ENCODE data around the gene CHD9.
"Not testable (repeated sequence)": the region's sequence is repeated elsewhere in the genome, so short reads cannot be mapped to it uniquely, and the experiment has no call there.

The CHD9 gene

GRCh38 chr16:53075461-53075860 lies 20.7 kb downstream of the CHD9 start:
- not testable (repeated sequence) for DNase-seq

- DNase-seq, result no peak
These were observed 23.5 kb downstream of the CHD9 start for GRCh38 chr16:53078247-53078646.

GRCh38 chr16:53078765-53079485 lies 24.1 kb downstream of the CHD9 start:
- no peak for DNase-seq

- no peak for DNase-seq
These were observed 25.7 kb downstream of the CHD9 start for GRCh38 chr16:53080345-53081031.

DNA sequence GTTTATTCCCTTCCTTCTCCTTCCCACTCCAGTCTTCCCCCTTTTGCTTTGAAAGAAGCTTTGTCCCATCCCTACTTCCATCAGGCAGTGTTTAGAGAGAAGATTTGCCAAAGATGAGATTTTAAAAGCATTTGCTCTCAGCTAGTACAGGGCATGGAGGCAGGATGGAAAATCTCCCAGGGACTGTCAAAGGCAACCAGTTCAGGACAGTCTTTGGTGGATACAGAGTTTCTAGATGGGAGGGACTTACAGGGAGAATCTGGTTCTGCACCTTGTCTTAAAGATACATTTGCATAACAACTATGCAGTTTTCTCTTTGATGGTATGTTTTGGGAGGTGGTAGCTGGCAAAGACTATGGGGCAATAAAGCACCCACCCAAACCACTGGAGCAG lies 26.2 kb downstream of the CHD9 start:
- no peak for DNase-seq

GRCh38 chr16:53081686-53082407 lies 27.1 kb downstream of the CHD9 start:
- DNase-seq, result no peak

DNA sequence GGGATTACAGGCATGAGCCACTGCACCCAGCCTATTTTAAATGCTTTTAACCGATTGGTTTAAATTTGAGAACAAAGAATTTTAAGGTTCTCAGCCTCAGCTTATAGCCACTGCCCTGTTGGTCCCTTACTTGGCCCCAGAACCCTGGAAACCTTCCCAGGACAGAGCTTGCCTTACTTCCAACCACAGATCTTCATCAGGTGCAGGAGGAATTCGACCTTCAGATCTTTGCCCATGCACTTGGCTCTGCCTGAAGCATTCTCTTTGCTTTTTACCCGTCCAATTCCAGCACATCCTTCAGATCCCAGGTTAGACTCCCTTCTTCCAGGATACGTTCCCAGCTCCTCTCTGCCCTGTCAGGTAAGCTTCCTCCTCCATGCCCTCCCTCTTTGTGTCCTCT lies 27.7 kb downstream of the CHD9 start:
- no peak for DNase-seq

DNA sequence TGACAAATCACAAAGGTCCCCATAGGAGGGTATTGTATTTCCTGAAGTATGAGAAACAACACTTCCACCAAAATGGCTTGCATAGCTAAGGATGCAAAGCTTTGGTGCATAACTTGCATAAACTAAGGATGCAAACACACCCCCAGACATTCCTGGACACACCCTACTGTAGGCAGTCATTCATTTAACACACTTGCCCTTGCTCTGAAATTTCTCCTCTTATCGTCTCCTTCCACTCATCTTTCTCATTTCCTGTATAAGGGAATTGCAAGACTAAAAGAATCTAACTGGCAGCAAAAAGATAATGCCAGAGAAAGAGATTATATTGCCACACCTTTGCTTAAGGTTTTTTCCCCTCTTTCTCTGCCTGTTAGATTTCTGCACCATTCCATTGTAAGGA lies 28.3 kb downstream of the CHD9 start:
- DNase-seq, result no peak

DNA sequence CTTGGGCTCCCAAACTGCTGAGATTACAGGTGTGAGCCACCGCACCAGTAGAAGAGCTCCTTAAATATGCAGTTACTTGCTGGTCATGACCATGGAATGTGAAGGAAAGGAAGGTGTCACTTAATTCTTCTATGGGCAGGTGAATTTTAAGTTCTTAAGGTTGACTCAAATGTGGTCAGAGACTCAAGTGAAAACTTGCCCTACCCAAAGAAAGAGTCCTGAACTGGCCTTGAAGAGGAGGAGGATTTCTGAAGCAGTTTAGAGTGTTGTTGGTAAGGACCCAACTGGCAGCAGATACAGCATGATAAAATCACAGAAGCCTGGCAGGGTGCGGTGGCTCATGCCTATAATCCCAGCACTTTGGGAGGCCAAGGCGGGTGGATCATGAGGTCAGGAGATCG lies 29.4 kb downstream of the CHD9 start:
- no peak for DNase-seq

DNA sequence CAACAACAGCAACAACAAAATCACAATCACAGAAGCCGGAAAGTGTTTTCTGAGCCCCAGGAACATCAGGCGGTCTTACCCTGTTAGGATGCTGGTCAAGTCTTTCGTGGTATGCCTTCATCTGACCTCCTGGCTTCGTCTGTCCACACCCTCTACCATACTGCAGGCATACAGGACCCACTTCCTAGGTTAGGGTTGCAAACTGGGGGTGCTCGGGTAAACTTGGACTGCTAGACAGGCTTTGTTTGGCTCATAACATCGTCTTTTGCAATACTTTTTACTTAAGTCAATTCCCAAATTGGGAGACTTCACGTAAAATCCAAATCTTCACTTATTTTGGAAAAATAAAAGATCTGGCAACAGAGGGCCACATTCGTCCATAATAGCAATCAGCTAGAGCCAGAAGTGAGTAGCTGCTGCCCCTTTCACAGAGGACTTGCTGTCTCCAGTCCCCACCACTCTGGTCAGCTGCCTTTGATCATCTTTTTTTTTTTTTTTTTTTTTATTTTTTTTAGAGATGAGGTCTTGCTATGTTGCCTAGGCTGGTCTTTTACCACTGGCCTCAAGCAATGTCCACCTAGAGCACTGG lies 30.0 kb downstream of the CHD9 start:
- DNase-seq, result no peak

- no peak for DNase-seq
These were observed 30.6 kb downstream of the CHD9 start for GRCh38 chr16:53085369-53085843.

DNA sequence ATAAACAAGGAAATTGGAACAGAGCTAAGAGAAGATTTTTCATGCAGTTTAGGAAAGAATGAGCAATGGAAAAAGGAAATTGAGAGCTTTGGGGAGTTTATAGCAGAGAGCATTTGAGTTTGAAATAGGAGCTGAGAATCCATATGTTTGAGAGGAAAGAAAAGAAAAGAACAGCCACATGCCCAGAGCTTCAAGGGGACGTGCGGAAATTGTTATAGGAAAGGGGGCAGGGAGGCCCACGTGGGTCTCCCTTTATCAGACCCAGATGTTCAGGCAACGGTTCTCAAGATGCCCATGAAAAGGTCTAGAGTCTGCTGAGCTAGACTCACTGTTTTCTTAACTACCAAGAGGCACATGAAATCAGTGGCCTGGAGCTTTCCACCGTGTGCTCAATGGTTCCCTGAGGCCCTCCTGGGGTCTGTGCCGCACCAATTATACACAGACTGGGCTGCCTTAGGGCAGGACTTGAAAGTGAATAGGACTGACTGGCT lies 31.2 kb downstream of the CHD9 start:
- no peak for DNase-seq

DNA sequence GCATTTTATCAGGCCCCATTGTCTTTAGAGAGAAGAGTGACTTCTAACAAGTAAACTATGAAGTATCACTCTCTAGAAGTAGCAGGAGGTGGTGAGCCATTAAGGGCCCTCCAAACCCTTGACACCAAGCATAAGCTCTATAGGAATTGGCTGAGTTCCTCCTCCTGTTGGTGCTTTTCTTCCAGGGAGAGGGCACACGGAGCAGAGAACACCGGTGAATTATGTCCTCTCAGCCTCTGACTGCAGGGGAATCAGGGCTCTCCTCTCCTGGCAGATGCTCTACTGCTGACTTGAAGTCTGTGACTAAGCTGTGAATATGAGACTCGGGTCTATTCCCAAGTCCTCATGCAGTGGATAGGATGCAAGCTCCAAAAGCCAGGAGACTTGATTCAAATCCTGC lies 32.3 kb downstream of the CHD9 start:
- no peak for DNase-seq

DNA sequence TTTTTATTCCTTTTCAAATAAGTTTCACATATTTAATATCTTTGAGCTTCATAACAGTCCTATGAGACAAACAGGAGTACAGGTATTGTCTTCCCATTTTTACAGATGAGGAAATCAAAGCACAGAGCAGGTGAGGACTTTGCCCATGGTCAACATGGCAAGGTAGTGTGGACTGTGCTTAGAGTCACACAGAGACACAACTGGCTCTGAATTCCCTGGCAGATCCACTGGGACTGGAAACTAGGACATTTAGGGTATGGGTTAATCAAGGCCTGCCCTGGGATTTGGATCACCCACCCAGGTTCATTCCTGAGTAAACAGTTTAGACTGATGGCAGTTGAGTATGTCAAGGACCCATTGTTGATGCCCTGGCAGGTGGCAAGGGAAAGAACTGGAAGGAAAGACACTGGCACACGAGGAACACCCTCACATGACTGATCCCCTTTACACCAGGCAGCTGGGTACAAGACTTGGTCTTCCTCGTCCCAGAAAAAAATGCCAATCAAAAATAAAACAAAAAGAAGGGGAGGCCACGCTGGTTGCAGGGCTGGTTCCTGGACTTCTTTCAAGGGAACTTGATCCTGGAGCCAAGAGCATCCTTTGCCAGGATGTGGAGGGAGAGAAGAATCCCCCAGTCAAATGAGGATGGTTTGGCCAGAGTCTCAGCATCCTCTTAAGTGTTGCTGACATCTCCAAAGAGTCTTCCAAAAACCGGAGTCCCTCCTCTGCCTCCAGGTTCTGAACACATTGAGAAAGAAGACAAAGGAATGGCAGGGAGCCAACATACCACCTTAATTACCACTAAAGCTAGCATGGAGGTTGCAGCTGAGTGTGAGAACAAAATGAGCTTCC lies 34.9 kb downstream of the CHD9 start:
- DNase-seq, result no peak

DNA sequence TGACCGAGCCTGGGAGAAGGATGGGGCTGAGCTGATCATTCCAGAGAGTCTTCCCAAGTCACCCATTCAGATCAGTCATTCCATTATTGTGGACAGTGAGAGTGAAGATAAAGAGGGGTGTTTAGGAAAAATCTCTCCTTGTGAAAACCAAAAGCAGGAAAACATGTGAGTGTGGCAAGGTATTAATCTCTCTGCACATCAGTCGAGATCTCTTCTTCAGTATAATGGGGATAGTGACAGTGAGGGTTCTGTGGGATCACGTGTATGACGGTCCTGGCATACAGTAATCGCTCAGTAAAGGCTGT lies 35.4 kb downstream of the CHD9 start:
- no peak for DNase-seq

- no peak for DNase-seq
These were observed 36.0 kb downstream of the CHD9 start for GRCh38 chr16:53090591-53091411.

- DNase-seq, result no peak
These were observed 36.8 kb downstream of the CHD9 start for GRCh38 chr16:53091466-53092211.

- no peak for DNase-seq
These were observed 37.5 kb downstream of the CHD9 start for GRCh38 chr16:53092284-53092683.

GRCh38 chr16:53093162-53093744 lies 38.5 kb downstream of the CHD9 start:
- DNase-seq, result no peak

DNA sequence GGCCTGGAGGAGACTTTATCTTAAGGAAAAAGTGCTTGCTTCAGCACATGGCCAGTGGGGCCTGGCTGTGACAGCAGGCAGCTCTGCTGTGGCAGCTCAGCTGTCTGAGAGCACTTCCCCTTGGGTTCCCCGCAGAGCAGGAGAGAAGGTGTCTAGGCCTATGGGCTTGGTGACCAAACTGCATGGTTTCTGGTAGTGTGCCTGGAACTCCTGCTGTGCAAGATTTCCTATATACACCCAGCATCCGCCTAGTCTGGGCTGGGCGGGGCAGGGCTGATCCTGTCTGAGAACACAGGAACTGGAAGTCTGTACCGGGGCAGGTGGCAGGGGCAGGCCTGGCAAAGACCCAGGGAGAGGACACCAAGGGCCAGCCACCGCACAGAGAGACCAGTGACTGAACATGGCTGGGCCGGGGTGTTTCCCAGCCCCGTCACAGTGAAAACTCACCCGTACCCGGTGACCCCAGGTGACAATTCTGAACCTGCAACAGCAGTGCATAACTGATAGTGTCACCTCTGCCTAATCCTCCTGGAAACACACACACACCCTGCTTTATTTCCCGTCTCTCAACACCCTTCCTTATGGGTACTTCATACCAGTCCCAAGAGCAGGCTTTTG lies 39.3 kb downstream of the CHD9 start:
- DNase-seq, result peak; percentile 70

All from 8988T (cell line).